Epithelial cell of prostate (primary cell): ENCODE results near the gene TBC1D2.
A peak's percentile ranks its signal among the peaks of the same experiment; 100 is the strongest.
"Not testable (repeated sequence)": the region's sequence is repeated elsewhere in the genome, so short reads cannot be mapped to it uniquely, and the experiment has no call there.

ENCODE experiments used
- DNase-seq: peaks from one replicate; pipeline ENCODE4 v3.0.0-alpha.2; 2011; ENCODE audit warnings: low read depth, low spot score
- H3K27ac ChIP-seq: fragments of 450-650 bp; 2 replicates; pipeline ENCODE4 v1.5.1; 2017; ENCODE audit warnings: mild to moderate bottlenecking

The TBC1D2 gene

GRCh38 chr9:98175762-98176161 is 79.7 kb downstream of the TBC1D2 start:
- no peak overlapping the region for H3K27ac ChIP-seq
- DNase-seq = no peak

GRCh38 chr9:98175028-98175569 is 80.3 kb downstream of the TBC1D2 start:
- no peak for DNase-seq
- H3K27ac ChIP-seq = no peak overlapping the region

DNA sequence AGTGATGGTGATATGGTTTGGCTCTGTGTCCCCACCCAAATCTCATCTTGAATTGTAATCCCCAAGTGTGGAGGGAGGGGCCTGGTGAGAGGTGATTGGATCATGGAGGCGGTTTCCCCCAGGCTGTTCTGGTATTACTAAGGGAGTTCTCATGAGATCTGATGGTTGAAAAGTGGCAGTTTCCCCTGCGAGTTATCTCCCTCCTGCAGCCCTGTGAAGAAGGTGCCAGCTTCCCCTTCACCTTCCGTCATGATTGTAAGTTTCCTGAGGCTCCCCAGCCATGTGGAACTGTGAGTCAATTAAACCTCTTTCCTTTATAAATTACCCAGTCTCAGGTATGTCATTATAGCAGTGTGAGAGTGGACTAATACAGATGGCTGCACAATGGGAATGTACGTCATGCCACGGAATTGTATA is 80.9 kb downstream of the TBC1D2 start:
- not testable (repeated sequence) for H3K27ac ChIP-seq, DNase-seq

DNA sequence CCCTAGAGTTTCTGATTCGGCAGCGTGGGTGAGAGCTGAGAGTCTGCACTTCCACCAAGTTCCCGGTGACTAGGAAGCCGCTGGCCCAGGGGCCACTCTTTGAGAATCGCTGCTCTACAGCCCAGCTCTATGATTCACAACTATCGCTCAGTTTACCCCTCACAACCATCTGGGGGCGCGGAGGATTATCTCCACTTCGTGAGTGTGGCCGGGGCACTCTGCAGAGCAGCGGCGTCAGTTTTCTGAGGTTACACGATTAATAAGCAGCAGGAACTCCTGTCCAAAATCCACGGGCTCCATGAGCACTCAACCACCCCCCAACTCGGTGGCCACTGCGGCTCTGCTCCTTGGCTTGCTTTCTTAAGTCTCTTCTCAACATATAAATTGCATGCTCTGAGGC is 82.3 kb downstream of the TBC1D2 start:
- DNase-seq = no peak
- H3K27ac ChIP-seq = no peak overlapping the region

GRCh38 chr9:98172604-98173003 is 82.8 kb downstream of the TBC1D2 start:
- no peak for DNase-seq
- H3K27ac ChIP-seq = no peak overlapping the region

DNA sequence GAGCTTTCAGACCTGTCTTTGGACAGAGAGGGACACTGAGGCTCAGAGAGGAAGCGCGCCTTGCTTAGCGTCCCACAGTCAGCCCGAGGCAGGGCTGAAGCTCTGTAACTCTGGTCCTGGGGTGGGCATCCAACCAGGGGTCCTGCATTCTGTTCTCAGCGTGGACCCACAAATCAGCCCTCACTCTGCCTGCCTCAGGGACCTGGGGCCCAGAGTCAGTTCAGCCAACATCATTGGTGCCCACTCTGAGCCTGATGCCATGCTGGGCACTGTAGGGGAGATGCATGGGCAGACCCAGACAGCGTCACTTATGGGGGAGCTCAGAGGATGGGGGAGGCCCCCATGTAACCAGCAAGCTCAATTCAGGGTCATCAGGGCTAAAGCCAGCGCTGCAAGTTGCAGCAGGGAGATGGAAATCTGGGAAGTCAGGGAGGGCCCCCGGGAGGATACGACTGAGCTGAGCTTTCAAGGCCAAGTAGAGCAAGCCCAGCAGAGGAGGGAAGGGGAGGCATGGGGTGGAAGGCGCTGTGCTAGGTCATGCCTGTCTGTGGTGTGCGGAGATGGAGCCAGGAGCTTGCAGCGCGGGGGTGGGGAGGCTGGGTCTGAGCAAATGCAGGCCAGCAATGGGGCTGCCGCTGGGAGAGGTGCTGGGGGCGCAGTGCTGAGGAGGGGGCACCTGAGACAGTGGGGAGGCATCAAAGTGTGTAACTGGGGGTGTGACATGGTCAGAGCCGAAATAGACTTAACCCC is 84.1 kb downstream of the TBC1D2 start:
- H3K27ac ChIP-seq = no peak overlapping the region

DNA sequence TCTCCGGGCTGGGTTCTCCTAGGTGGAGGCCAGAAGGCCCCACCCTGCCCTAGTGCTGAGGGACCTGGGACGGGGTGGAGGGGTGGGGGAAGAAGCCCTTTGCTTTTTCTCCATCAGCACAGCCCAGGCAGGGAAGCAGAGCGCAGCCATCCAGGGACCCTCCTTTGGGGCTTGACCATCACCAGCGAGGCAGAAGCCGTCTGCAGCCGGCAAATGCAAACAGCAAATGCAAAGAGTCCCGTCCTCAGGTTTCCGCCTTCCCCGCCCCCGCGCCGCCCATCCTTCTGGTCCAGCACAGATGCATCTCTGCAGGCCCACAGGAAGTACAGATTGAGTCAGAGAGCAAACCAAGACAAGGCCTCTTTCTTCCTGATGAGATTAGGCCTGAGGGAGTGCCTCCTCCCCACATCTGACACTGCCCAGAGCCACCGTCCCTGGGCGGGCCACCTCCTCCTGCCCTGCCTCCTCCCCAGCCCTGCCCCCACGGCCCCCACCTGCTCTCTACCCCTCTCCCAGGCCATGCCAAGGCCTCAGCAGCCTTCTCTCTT is 86.4 kb downstream of the TBC1D2 start:
- H3K27ac ChIP-seq = peak overlapping the region; percentile 56
- no peak for DNase-seq

More for the DNA sequence above, 84.1 kb downstream of the TBC1D2 start:
- DNase-seq = no peak

DNA sequence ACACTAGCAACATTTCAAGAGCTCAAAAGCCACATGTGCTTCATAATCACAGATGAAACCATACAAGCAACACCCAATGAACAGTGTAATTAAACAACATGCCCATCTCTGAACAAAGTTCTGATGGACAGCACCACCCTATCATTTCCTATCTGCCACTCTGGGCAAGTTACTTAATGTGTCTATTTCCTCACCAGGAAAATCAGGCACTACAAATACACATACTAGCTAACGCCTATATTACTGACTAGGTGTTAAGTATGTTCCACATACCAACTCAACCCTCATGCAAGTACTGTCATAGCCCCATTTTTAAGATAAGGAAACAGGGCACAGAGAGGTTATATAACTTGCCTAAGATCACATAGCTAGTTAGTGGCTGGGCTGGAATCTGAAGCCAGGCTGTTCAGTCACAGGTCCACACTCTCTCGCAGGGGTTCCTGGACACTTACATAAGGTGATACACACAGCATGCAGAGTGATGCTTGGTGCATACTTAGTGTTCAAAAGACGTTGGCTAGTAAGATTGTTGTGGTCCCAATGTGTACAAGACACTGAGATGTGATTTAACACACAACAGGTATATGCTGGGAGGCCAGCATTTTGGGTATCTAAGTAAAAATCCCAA is 87.2 kb downstream of the TBC1D2 start:
- no peak for DNase-seq
- peak overlapping the region; percentile 56 for H3K27ac ChIP-seq

DNA sequence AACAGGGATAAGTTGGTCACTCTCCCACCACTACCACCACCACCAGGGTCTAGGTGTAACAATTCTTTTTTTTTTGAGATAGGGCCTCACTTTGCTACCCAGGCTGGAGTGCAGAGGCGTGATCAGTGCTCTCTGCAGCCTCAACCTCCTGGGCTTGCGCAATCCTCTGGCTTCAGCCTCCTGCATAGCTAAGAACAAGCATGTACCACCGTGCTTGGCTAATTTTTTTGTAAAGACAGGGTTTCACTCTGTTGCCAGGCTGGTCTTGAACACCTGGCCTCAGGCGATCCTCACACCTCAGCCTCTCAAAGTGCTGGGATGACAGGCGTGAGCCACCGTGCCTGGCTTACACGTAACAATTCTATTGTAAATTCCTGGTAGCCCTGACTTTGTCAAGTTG is 90.5 kb downstream of the TBC1D2 start:
- H3K27ac ChIP-seq = no peak overlapping the region
- DNase-seq = no peak

- H3K27ac ChIP-seq = peak overlapping the region; percentile 80
- peak; percentile 89 for DNase-seq
Observed at GRCh38 chr9:98162613-98163012, 92.8 kb downstream of the TBC1D2 start.

DNA sequence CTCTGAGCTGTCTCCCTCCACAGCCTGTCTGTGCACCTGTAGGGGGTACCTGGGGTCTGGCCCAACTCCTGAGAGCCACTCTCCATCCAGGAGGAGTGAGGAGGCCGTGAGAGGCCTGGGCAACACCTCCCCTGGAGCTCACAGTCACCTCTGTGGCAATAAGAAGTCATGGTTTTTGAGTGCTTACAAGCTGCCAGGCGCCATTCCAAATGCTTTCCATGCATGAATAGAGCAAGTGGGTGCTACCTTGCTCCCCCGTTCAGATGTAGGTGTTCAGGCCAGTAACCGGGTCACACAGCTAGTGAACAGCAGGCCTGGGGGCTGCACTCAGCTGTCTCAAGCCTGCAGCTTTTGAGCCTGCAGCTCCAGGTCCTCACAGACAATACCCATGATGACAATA is 93.6 kb downstream of the TBC1D2 start:
- H3K27ac ChIP-seq = no peak overlapping the region
- DNase-seq = no peak

- H3K27ac ChIP-seq = no peak overlapping the region
- no peak for DNase-seq
Observed at GRCh38 chr9:98159790-98160189, 95.7 kb downstream of the TBC1D2 start.

DNA sequence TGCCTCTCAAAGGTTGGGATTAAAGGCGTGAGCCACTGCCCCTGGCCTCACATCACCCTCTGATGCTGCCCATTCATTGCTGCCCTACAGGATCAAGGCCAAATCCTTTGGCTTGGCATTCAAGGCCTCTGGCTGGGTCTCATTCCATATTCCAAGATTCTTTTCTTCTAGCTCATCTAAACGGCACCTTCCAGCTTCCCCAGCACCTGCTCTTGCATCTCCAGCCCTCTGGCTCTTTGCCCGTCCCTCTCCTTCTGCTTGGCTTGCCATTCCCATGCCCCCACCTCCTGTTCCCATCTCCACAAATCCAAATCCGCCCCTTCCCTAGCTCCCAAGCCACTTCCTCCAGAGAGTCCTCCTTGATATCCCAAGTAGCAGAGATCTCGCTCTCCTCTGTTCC is 96.1 kb downstream of the TBC1D2 start:
- DNase-seq = no peak

DNA sequence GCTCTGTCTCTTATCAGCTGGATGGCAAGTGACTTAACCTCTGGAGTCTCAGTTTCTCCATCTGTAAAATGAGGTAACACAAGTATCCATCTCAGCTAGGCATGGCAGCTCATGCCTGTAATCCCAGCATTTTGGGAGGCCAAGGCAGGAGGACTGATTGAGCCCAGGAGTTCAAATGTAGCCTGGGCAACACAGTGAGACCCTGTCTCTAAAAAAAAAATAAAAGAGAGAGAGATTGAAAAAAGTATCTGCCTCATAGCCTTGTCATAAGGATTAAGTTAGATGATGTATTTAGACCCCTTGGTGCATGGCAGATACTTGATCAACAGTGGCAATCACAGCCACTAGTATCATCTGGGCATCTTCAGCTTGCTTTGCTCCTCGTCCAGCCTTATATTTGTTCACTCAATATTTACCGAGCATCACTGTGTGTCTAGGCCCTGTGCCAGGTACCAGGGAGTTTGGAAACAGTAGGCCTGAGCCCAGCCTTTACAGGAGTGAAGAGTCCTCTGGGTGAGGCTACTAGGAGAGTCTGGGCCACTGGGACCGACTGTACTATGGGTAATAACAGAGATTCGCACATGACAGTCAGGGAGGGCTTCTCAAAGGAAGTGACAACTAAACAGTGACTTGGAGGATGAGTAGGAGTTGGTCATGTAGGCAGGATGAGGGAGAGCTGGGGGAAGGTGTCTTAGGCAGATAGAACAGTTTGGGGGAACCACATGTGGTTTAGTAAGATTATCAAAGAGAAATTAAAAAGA is 97.2 kb downstream of the TBC1D2 start:
- H3K27ac ChIP-seq = no peak overlapping the region
- DNase-seq = no peak

More for the DNA sequence above, 96.1 kb downstream of the TBC1D2 start:
- H3K27ac ChIP-seq = no peak overlapping the region

DNA sequence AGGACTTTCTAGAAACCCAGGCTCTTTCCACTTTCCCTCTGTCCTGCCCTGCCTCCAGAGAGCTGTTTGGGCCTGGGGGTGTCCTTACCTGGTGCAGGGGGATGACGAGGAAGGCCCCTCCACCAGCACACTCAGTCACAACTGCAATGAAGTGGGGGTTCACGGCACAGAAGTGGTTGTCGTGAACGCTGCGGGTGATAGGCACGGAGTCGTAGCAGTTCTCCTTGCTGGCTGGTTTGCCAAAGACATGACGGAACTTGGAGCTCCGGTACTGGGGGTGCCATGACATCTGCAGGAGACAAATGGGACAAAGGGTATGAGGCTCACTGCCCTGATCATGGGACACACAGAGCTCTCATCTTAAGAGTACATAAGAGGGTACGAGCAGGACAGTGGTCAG is 98.1 kb downstream of the TBC1D2 start:
- no peak overlapping the region for H3K27ac ChIP-seq
- DNase-seq = no peak

GRCh38 chr9:98154678-98155077 is 100.8 kb downstream of the TBC1D2 start:
- no peak for DNase-seq
- H3K27ac ChIP-seq = no peak overlapping the region

DNA sequence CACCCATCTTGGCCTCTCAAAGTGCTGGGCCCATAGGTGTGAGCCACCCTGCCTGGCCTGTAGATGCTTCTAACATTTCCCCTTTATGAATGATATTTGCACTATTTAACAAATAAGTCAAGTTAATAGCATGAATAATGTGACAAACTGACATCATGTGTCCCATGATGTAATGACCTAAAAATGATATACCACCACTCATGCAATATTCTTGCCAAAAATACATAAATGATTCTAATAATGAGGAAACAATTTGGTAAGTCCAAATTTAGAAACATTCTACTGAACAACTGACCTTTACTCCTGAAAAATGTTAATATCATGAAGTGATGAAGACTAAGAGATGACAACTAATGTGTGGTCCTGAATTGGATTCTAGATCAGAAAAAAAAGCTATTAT is 102.9 kb downstream of the TBC1D2 start:
- DNase-seq = no peak
- H3K27ac ChIP-seq = no peak overlapping the region

GRCh38 chr9:98150721-98151120 is 104.7 kb downstream of the TBC1D2 start:
- no peak overlapping the region for H3K27ac ChIP-seq
- DNase-seq = no peak

GRCh38 chr9:98150164-98150563 is 105.3 kb downstream of the TBC1D2 start:
- no peak for DNase-seq
- H3K27ac ChIP-seq = no peak overlapping the region

GRCh38 chr9:98149422-98149821 is 106.0 kb downstream of the TBC1D2 start:
- no peak for DNase-seq
- H3K27ac ChIP-seq = peak overlapping the region; percentile 99
